ENCODE results near the gene TNRC6B.
"Not testable (repeated sequence)": the region's sequence is repeated elsewhere in the genome, so short reads cannot be mapped to it uniquely, and the experiment has no call there.

The TNRC6B gene

GRCh38 chr22:40213478-40213877, 35.8 kb downstream of the TNRC6B start:
- FAIRE-seq (no peak), DNase-seq (ENCODE audit: low spot score) (no peak)

- no peak for DNase-seq (ENCODE audit: low spot score)
- no peak for FAIRE-seq
Observed at GRCh38 chr22:40215266-40215665, 37.5 kb downstream of the TNRC6B start.

- DNase-seq (ENCODE audit: low spot score) (no peak), FAIRE-seq (no peak)
Observed at GRCh38 chr22:40216041-40216756, 38.5 kb downstream of the TNRC6B start.

GRCh38 chr22:40218152-40218551, 40.4 kb downstream of the TNRC6B start:
- DNase-seq (ENCODE audit: low spot score) (no peak), FAIRE-seq (no peak)

- DNase-seq (ENCODE audit: low spot score) (no peak), FAIRE-seq (no peak)
Observed at GRCh38 chr22:40218723-40219294, 41.1 kb downstream of the TNRC6B start.

GRCh38 chr22:40220316-40221054, 42.8 kb downstream of the TNRC6B start:
- DNase-seq (ENCODE audit: low spot score) (no peak), FAIRE-seq (no peak)

- FAIRE-seq (no peak), DNase-seq (ENCODE audit: low spot score) (no peak)
Observed at GRCh38 chr22:40221055-40221414, 43.3 kb downstream of the TNRC6B start.

GRCh38 chr22:40222979-40223378, 45.3 kb downstream of the TNRC6B start:
- DNase-seq (ENCODE audit: low spot score); FAIRE-seq: not testable (repeated sequence)

GRCh38 chr22:40224702-40225101, 47.0 kb downstream of the TNRC6B start:
- FAIRE-seq: no peak

GRCh38 chr22:40226620-40227019, 48.9 kb downstream of the TNRC6B start:
- no peak for FAIRE-seq

More at GRCh38 chr22:40224702-40225101, 47.0 kb downstream of the TNRC6B start:
- DNase-seq (ENCODE audit: low spot score): peak; percentile 24

GRCh38 chr22:40231618-40232313, 54.0 kb downstream of the TNRC6B start:
- no peak for FAIRE-seq

More at GRCh38 chr22:40226620-40227019, 48.9 kb downstream of the TNRC6B start:
- no peak for DNase-seq (ENCODE audit: low spot score)

GRCh38 chr22:40232624-40233023, 54.9 kb downstream of the TNRC6B start:
- no peak for DNase-seq (ENCODE audit: low spot score)
- no peak for FAIRE-seq

More at GRCh38 chr22:40231618-40232313, 54.0 kb downstream of the TNRC6B start:
- DNase-seq (ENCODE audit: low spot score): no peak

- FAIRE-seq: no peak
- DNase-seq (ENCODE audit: low spot score): no peak
Observed at GRCh38 chr22:40233886-40234285, 56.2 kb downstream of the TNRC6B start.

- DNase-seq (ENCODE audit: low spot score): no peak
Observed at GRCh38 chr22:40234658-40235057, 56.9 kb downstream of the TNRC6B start.

GRCh38 chr22:40235308-40235707, 57.6 kb downstream of the TNRC6B start:
- no peak for FAIRE-seq

More at GRCh38 chr22:40234658-40235057, 56.9 kb downstream of the TNRC6B start:
- FAIRE-seq: no peak

GRCh38 chr22:40236131-40236665, 58.5 kb downstream of the TNRC6B start:
- DNase-seq (ENCODE audit: low spot score) (peak; percentile 34), FAIRE-seq (peak; percentile 44)

More at GRCh38 chr22:40235308-40235707, 57.6 kb downstream of the TNRC6B start:
- DNase-seq (ENCODE audit: low spot score): no peak

GRCh38 chr22:40237241-40237640, 59.5 kb downstream of the TNRC6B start:
- FAIRE-seq (no peak), DNase-seq (ENCODE audit: low spot score) (no peak)

GRCh38 chr22:40237788-40238424, 60.2 kb downstream of the TNRC6B start:
- no peak for FAIRE-seq

GRCh38 chr22:40238425-40239344, 61.0 kb downstream of the TNRC6B start:
- peak; percentile 70 for DNase-seq (ENCODE audit: low spot score)
- FAIRE-seq: no peak

More at GRCh38 chr22:40237788-40238424, 60.2 kb downstream of the TNRC6B start:
- DNase-seq (ENCODE audit: low spot score): no peak

- DNase-seq (ENCODE audit: low spot score) (no peak), FAIRE-seq (no peak)
Observed at GRCh38 chr22:40239345-40239683, 61.6 kb downstream of the TNRC6B start.

Measured in RCC 7860 (cell line).